HepG2 (cell line): ENCODE data around the gene ICAM3. TPM values are rescaled to one million over a fixed set of nuclear protein-coding genes. Genes with fewer than 3 reads are reported as not detected.

Source experiments
- EED ChIP-seq: sonication (generic); formaldehyde crosslinking; IDR thresholded peaks from 2 replicates; pipeline ENCODE4 v1.5.0; 2020; ENCODE audit warnings: mild to moderate bottlenecking, missing genetic modification reagents
- GPN1 ChIP-seq: sonication (generic); formaldehyde crosslinking; IDR thresholded peaks from 2 replicates; pipeline ENCODE4 v1.5.1; 2020; ENCODE audit warnings: missing genetic modification reagents, borderline replicate concordance
- GZF1 ChIP-seq: sonication (generic); formaldehyde crosslinking; IDR thresholded peaks from 2 replicates; pipeline ENCODE4 v1.5.1; 2020; ENCODE audit warnings: mild to moderate bottlenecking, missing genetic modification reagents
- HDAC2 ChIP-seq: sonication (generic); formaldehyde crosslinking; IDR thresholded peaks from 2 replicates; pipeline ENCODE4 v1.4.0; 2020; ENCODE audit warnings: missing genetic modification reagents
- IRF1 ChIP-seq: sonication (generic); formaldehyde crosslinking; IDR thresholded peaks from 2 replicates; pipeline ENCODE4 v1.4.0; 2020; ENCODE audit warnings: low read depth, mild to moderate bottlenecking, missing genetic modification reagents
- ISL2 ChIP-seq: sonication (generic); formaldehyde crosslinking; IDR thresholded peaks from 2 replicates; pipeline ENCODE4 v1.5.0; 2020; ENCODE audit warnings: missing genetic modification reagents
- NFE2L1 ChIP-seq: sonication (generic); formaldehyde crosslinking; IDR thresholded peaks from 2 replicates; pipeline ENCODE4 v1.4.0; 2020; ENCODE audit warnings: missing genetic modification reagents, mild to moderate bottlenecking, borderline replicate concordance
- NONO ChIP-seq, 2 experiments: fragments of 450-650 bp in 1 of 2; sonication (generic) in 1 of 2; formaldehyde crosslinking in 1 of 2; IDR thresholded peaks in 1 of 2; conservative IDR thresholded peaks in 1 of 2; 2 replicates each; pipeline versions ENCODE4 v1.6.1 to v1.8.0; 2017 to 2022; ENCODE audit warnings: mild to moderate bottlenecking in 1 of 2, missing genetic modification reagents in 1 of 2, moderate library complexity in 1 of 2
- PCBP1 ChIP-seq: fragments of 200-400 bp; formaldehyde crosslinking; IDR thresholded peaks from 2 replicates; pipeline ENCODE4 v1.6.1; 2017; ENCODE audit warnings: mild to moderate bottlenecking, low read depth, low read length, borderline replicate concordance
- RBAK ChIP-seq: sonication (generic); formaldehyde crosslinking; IDR thresholded peaks from 2 replicates; pipeline ENCODE4 v1.5.1; 2020; ENCODE audit warnings: mild to moderate bottlenecking, missing genetic modification reagents
- REL ChIP-seq: sonication (generic); formaldehyde crosslinking; conservative IDR thresholded peaks from 2 replicates; pipeline ENCODE4 v1.8.0; 2022; ENCODE audit warnings: mild to moderate bottlenecking, missing genetic modification reagents, moderate library complexity
- SATB2 ChIP-seq: sonication (generic); formaldehyde crosslinking; IDR thresholded peaks from 2 replicates; pipeline ENCODE4 v1.5.0; 2020; ENCODE audit warnings: missing genetic modification reagents
- SP2 ChIP-seq: sonication (generic); formaldehyde crosslinking; IDR thresholded peaks from 2 replicates; pipeline ENCODE4 v1.5.1; 2020; ENCODE audit warnings: mild to moderate bottlenecking, missing genetic modification reagents
- SP5 ChIP-seq: IDR thresholded peaks from 2 replicates; pipeline ENCODE4 v1.6.1; 2016; ENCODE audit warnings: low read depth, borderline replicate concordance
- ZFX ChIP-seq: sonication (generic); formaldehyde crosslinking; IDR thresholded peaks from 2 replicates; pipeline ENCODE4 v1.4.0; 2020; ENCODE audit warnings: mild to moderate bottlenecking, low read depth, missing genetic modification reagents, moderate library complexity
- ZNF646 ChIP-seq: sonication (generic); formaldehyde crosslinking; IDR thresholded peaks from 2 replicates; pipeline ENCODE4 v1.9.0; 2021; ENCODE audit warnings: mild to moderate bottlenecking, missing genetic modification reagents
- polyA plus RNA-seq, 8 experiments: library from polyadenylated mRNA; depleted of rRNA in 3 of 8; stranded (reverse) in 7 of 8; unstranded in 1 of 8; fragments of >200 nt; fragmentation: Illumina TruSeq in 4 of 8; extraction: Trizol in 4 of 8; gene quantifications; 2 replicates each; pipeline versions ENCODE4 v1.2.1 to v1.2.3, GENCODE V29; 2011 to 2016; ENCODE audit warnings: low read depth in 4 of 8, missing spikeins in 1 of 8, mixed read lengths in 1 of 8; ENCODE audit not compliant: insufficient read depth in 1 of 8
- total RNA-seq, 5 experiments: library from RNA; depleted of rRNA; stranded (reverse); fragments of >200 nt; fragmentation: Illumina TruSeq; extraction: Trizol; gene quantifications; 2 replicates each; pipeline ENCODE4 v1.2.3, GENCODE V29; 2016; ENCODE audit warnings: low read depth in 1 of 5
- TF ChIP-seq, protein P1 (sequence below): sonication (generic); formaldehyde crosslinking; IDR thresholded peaks from 2 replicates; pipeline ENCODE4 v1.4.0; 2020; ENCODE audit warnings: missing genetic modification reagents, borderline replicate concordance

The ICAM3 gene
- total and polyA plus RNA-seq, 2 of the 13 experiments (the other 11 are each of a cell fraction or from before 2014, with no cell fraction given): 14.1 to 21.0 TPM

DNA sequence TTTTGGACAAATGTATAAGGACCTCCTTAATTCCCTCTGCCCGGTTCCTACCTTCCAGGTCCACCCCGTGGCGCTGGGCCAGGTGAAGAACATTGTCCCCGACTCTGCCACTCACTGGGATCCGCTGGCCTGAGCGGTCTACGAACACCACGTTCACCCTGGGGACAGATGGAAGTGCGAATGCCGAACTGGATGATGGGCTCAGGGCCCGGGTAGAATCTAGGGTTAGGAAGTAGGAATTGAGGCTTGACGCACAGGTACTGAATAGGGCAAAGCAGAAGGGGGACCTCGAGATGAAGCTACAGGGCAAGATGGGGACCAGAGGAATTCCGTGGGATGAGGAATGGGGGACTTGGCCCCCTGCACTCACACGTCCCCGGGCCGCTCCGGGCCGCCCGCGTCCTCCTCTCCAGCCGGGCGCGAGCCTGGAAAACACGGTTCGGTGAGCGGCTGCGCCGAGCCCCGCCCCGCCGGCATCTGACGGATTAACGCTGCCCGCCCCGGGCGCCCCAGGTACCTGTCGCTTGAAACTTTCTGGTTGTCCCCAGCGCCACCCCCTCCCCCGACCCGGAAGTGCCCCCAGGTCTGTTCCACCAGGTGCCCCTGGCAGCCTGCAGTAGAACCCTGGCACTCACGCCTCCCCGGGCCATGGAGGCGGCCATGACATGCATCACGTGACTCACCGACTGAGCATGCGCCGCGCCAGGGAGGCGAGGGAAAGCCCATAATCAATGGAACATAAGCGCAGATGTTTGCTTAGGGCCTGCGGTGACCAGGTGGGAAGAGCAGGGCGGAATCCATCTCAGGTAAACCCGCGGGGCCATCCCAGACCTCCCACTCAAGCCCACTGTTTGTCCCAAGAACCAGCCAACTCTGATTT lies 23.8 kb downstream of the ICAM3 start, which contains the start of gene FDX2 (continued):
- TF ChIP-seq ZNF646 (CRISPR knock-in tag) (no peak), REL (CRISPR knock-in tag) (peak; percentile 80; the same call in 1 of the 2 replicates), HDAC2 (CRISPR knock-in tag) (peak; percentile 65; the same call in 1 of the 2 replicates), SP5 (CRISPR knock-in tag) (no peak; the same call in 1 of the 2 replicates), GZF1 (CRISPR knock-in tag) (peak; percentile 99), IRF1 (CRISPR knock-in tag) (no peak), NFE2L1 (no peak), SP2 (CRISPR knock-in tag) (0 out of 2 replicates have a peak, but pooled peaks have one; percentile 17), NONO (IDR thresholded peaks at IDR 0.05) (no peak), NONO (CRISPR knock-in tag; conservative IDR thresholded peaks at IDR 0.05) (peak; percentile 69; the same call in 1 of the 2 replicates), ISL2 (CRISPR knock-in tag) (no peak; the same call in 1 of the 2 replicates), RBAK (CRISPR knock-in tag) (no peak), SATB2 (CRISPR knock-in tag) (no peak), EED (CRISPR knock-in tag) (no peak), PCBP1 (no peak), ZFX (peak; percentile 63; the same call in 1 of the 2 replicates), GPN1 (CRISPR knock-in tag) (no peak)
- TF ChIP-seq, protein P1, sequence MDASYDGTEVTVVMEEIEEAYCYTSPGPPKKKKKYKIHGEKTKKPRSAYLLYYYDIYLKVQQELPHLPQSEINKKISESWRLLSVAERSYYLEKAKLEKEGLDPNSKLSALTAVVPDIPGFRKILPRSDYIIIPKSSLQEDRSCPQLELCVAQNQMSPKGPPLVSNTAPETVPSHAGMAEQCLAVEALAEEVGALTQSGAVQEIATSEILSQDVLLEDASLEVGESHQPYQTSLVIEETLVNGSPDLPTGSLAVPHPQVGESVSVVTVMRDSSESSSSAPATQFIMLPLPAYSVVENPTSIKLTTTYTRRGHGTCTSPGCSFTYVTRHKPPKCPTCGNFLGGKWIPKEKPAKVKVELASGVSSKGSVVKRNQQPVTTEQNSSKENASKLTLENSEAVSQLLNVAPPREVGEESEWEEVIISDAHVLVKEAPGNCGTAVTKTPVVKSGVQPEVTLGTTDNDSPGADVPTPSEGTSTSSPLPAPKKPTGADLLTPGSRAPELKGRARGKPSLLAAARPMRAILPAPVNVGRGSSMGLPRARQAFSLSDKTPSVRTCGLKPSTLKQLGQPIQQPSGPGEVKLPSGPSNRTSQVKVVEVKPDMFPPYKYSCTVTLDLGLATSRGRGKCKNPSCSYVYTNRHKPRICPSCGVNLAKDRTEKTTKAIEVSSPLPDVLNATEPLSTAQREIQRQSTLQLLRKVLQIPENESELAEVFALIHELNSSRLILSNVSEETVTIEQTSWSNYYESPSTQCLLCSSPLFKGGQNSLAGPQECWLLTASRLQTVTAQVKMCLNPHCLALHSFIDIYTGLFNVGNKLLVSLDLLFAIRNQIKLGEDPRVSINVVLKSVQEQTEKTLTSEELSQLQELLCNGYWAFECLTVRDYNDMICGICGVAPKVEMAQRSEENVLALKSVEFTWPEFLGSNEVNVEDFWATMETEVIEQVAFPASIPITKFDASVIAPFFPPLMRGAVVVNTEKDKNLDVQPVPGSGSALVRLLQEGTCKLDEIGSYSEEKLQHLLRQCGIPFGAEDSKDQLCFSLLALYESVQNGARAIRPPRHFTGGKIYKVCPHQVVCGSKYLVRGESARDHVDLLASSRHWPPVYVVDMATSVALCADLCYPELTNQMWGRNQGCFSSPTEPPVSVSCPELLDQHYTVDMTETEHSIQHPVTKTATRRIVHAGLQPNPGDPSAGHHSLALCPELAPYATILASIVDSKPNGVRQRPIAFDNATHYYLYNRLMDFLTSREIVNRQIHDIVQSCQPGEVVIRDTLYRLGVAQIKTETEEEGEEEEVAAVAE (CRISPR knock-in tag): 0 out of 2 replicates have a peak, but pooled peaks have one; percentile 34
